ENCODE data around the gene BRD1. TPM values are rescaled to one million over a fixed set of nuclear protein-coding genes. Genes with fewer than 3 reads are reported as not detected.

BRD1 gene
- total RNA-seq, 1 donor from 2014 or later = 32.4 TPM

DNA sequence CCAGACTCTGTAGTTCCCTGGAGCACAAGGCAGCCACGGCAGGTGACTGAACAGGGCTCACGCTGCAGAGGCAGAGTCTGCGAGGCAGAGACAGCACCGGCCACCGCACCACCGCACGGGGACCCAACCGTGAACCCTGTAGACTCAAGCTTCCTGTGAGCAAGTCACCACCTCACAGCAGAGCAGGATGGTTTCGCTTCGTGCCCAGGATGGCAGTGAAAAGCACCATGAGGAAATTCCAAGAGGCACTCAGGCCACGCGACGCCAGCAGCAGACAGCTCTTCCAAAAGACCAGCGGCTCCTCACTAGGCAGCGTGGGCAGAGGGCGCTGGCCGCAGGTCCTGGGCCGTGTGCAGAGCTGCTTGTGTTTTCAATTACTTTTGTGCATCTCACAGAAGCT lies 24.5 kb downstream of the BRD1 start:
- Mint-ChIP-seq H3K27ac (ENCODE audit: unreplicated experiment) (no peak overlapping the region), H3K36me3 (ENCODE audit: low read depth, unreplicated experiment) (peaks cover 16% of the 10 kb centered on the region), H3K4me3 (ENCODE audit: unreplicated experiment) (no peak overlapping the region), H3K27me3 (ENCODE audit: low read depth, unreplicated experiment) (no peaks in the 10 kb centered on the region), H3K4me1 (ENCODE audit: low read depth, unreplicated experiment) (peaks cover under 1% of the 10 kb centered on the region), H3K9me3 (ENCODE audit: unreplicated experiment) (no peaks in the 10 kb centered on the region)
- no peak for FAIRE-seq
- DNase-seq (ENCODE audit: low read depth) = no peak
- Histone ChIP-seq H3K36me3 (ENCODE audit: insufficient read depth, low read length) (peaks cover under 1% of the 10 kb centered on the region), H3K27me3 (ENCODE audit: insufficient read depth, low read length) (no peaks in the 10 kb centered on the region), H3K4me1 (ENCODE audit: insufficient read depth, low read length) (no peaks in the 10 kb centered on the region), H3K27ac (ENCODE audit: low read depth, low read length) (no peak overlapping the region), H3K4me2 (ENCODE audit: low read length) (no peak overlapping the region), H3K9ac (ENCODE audit: low read length) (no peak overlapping the region), H3K4me3 (ENCODE audit: insufficient read depth, low read depth, low read length) (no peak overlapping the region), H4K20me1 (ENCODE audit: insufficient read depth, low read length) (peaks cover 96% of the 10 kb centered on the region), H3K9me3 (ENCODE audit: insufficient read depth, low read depth, low read length) (no peaks in the 10 kb centered on the region), H2AFZ (ENCODE audit: low read depth, low read length) (no peak overlapping the region), H3K79me2 (ENCODE audit: insufficient read depth, low read length) (peaks cover 96% of the 10 kb centered on the region)
- TF ChIP-seq EZH2 (IDR thresholded peaks at IDR 0.05; ENCODE audit: insufficient read depth, low read length) = no peak
- TF ChIP-seq CTCF (IDR thresholded peaks at IDR 0.05; ENCODE audit: insufficient read depth, low read depth, low read length) = no peak

DNA sequence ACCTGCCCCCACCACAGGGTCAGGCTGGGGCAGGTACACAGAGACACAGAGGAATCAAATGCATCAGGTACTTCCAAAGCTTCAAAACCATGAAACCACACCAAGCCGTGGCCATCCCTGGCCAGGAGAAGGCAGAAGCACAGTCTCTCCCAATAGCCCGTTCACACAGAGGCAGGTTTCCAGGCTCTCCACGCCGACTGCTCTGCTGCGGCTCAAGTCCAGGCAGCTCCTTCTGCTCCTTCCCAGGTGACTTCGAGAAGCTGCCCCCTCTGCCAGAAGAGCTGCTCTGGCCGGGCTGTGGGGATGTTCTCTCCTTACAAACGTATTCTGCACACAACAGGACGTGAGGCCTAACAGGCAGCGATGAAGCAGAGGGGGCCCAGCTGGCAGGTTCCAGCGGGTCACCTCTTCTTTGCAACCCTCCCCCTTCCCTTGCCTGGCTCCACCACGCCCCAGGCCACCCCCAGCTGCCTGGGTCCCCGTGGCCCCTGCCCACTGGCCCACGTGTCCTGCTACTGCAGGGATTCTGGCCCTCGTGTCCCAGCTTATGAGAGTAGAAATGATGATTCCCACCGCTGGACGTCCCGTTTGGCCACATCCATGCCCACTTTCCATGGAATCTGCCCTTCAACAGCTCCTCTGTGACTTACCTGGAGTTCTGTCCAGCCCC lies 26.1 kb downstream of the BRD1 start:
- Mint-ChIP-seq H3K9me3 (ENCODE audit: unreplicated experiment) (no peaks in the 10 kb centered on the region), H3K36me3 (ENCODE audit: low read depth, unreplicated experiment) (peaks cover 14% of the 10 kb centered on the region), H3K4me1 (ENCODE audit: low read depth, unreplicated experiment) (no peaks in the 10 kb centered on the region), H3K27me3 (ENCODE audit: low read depth, unreplicated experiment) (no peaks in the 10 kb centered on the region), H3K4me3 (ENCODE audit: unreplicated experiment) (no peak overlapping the region), H3K27ac (ENCODE audit: unreplicated experiment) (no peak overlapping the region)
- TF ChIP-seq EZH2 (IDR thresholded peaks at IDR 0.05; ENCODE audit: insufficient read depth, low read length) = no peak
- TF ChIP-seq CTCF (IDR thresholded peaks at IDR 0.05; ENCODE audit: insufficient read depth, low read depth, low read length) = no peak
- Histone ChIP-seq H3K4me2 (ENCODE audit: low read length) (no peak overlapping the region), H3K27me3 (ENCODE audit: insufficient read depth, low read length) (no peaks in the 10 kb centered on the region), H3K9ac (ENCODE audit: low read length) (no peak overlapping the region), H3K36me3 (ENCODE audit: insufficient read depth, low read length) (peaks cover 15% of the 10 kb centered on the region), H2AFZ (ENCODE audit: low read depth, low read length) (no peak overlapping the region), H4K20me1 (ENCODE audit: insufficient read depth, low read length) (peaks cover 94% of the 10 kb centered on the region), H3K79me2 (ENCODE audit: insufficient read depth, low read length) (peaks cover 96% of the 10 kb centered on the region), H3K27ac (ENCODE audit: low read depth, low read length) (no peak overlapping the region), H3K9me3 (ENCODE audit: insufficient read depth, low read depth, low read length) (no peaks in the 10 kb centered on the region), H3K4me3 (ENCODE audit: insufficient read depth, low read depth, low read length) (no peak overlapping the region), H3K4me1 (ENCODE audit: insufficient read depth, low read length) (no peaks in the 10 kb centered on the region)
- FAIRE-seq (no peak), DNase-seq (ENCODE audit: low read depth) (no peak)

All from astrocyte (in vitro differentiated cells and primary cell).